ENCODE data around the gene CDH13.

DNA sequence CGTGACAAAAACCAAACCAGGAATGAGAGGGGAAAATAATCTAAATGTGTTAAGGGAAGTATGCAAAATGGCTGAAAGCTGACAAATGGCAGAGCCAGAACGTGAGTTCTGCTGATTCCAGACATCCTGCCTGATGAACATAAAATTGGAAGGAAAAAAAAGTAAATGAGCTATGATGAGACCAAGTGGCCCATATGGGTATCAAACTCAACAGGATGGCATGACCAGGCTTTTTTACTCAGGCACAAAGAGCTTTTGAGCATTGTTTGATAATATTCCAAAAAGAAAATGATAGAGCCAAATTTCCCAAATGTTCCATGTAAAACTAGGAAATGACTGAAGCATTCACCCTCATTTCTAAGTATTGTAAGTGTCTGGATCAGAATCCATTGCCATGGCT, 449.2 kb downstream of the CDH13 start:
- TF ChIP-seq CTCF (conservative IDR thresholded peaks at IDR 0.05 in 1 of 2, IDR thresholded peaks at IDR 0.05 in 1 of 2; ENCODE audit: low read depth in 1 of 2, low read length in 2 of 2): no peak
- no peak for TF ChIP-seq EZH2 (IDR thresholded peaks at IDR 0.05; ENCODE audit: low read length, missing control alignments)

Data from fibroblast of lung (primary cell).